ENCODE measurements around the gene TEX14.

The TEX14 gene

DNA sequence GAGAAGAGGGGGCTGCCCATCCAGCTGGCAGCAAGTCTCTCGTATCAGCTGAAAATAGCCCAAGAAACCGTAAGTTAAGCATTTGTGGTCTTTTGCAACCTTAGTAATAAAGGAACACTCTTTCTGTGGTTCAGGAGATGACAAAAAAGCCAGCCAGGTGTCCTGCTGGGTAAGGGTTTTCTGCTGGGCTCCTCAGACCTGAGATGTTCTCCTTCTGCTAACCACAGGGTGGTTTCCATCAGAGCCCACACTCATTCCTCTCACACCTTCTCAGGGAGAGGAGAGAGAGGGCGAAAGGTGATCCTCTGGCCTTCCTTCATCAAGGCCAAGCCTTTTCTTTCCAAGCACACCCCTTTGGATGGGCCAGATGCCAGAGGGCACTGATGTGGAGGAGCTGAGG lies 70.7 kb downstream of the TEX14 start:
- H3K36me3 ChIP-seq (replicated peaks) = no peaks in the 10 kb centered on the region
- no peak overlapping the region for H3K4me3 ChIP-seq (ENCODE audit: low read depth, low read length)
- no peak overlapping the region for H3K27ac ChIP-seq
- no peaks in the 10 kb centered on the region for H3K27me3 ChIP-seq (replicated peaks)
- DNase-seq = no peak
- in situ Hi-C loops (cut with HindIII; ENCODE audit: low pct_ligation_motif_present, low sequenced_read_pairs) = no loop called here
- TF ChIP-seq, protein P1, sequence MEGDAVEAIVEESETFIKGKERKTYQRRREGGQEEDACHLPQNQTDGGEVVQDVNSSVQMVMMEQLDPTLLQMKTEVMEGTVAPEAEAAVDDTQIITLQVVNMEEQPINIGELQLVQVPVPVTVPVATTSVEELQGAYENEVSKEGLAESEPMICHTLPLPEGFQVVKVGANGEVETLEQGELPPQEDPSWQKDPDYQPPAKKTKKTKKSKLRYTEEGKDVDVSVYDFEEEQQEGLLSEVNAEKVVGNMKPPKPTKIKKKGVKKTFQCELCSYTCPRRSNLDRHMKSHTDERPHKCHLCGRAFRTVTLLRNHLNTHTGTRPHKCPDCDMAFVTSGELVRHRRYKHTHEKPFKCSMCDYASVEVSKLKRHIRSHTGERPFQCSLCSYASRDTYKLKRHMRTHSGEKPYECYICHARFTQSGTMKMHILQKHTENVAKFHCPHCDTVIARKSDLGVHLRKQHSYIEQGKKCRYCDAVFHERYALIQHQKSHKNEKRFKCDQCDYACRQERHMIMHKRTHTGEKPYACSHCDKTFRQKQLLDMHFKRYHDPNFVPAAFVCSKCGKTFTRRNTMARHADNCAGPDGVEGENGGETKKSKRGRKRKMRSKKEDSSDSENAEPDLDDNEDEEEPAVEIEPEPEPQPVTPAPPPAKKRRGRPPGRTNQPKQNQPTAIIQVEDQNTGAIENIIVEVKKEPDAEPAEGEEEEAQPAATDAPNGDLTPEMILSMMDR (IDR thresholded peaks at IDR 0.05; ENCODE audit: low read depth, low read length, missing control alignments) = no peak

DNA sequence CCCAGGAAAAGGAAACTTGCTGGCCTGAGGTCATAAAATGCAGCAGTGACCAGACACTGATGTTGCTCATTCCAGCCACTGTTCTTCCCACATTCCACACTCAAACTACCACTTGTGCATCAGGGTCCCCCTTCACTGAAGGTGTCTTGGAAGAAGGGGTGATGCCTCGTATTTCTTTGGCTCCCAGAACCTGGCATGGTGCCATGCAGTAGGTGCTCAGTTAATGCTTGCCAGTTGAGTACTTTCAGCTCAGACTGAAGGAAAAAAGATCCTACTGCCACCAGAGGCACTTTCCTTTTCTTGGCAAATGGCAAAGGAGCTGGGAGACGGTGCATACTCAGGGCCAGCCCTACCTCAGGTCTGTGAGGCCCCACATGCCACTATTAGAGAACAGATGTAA lies 73.5 kb downstream of the TEX14 start:
- Histone ChIP-seq H3K27me3 (replicated peaks) (no peaks in the 10 kb centered on the region), H3K27ac (no peak overlapping the region), H3K4me3 (ENCODE audit: low read depth, low read length) (no peak overlapping the region), H3K36me3 (replicated peaks) (no peaks in the 10 kb centered on the region)
- in situ Hi-C loops (cut with HindIII; ENCODE audit: low pct_ligation_motif_present, low sequenced_read_pairs) = no loop called here
- TF ChIP-seq, protein P1 (IDR thresholded peaks at IDR 0.05; ENCODE audit: low read depth, low read length, missing control alignments) = no peak
- no peak for DNase-seq

DNA sequence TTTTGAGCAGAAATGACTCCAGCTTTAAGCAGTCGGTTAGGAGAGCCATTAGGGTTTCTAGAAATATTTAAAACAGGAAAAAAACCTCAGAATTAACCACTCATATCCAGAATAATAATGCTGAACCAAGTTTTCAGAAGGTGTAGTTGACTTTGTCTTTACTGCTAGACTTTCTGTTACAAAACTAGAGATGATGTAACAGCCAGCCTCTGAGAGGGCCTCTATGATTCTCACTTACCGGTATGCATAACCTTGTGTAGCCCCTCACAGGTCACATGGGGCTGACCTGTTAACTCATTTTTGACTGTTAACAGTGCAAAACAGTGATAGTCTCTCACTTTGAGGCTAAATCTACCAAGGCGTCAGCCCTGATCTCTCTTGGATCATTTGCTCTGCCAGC lies 74.3 kb downstream of the TEX14 start:
- Histone ChIP-seq H3K4me3 (ENCODE audit: low read depth, low read length) (no peak overlapping the region), H3K27ac (no peak overlapping the region), H3K36me3 (replicated peaks) (no peaks in the 10 kb centered on the region), H3K27me3 (replicated peaks) (no peaks in the 10 kb centered on the region)
- DNase-seq = no peak
- in situ Hi-C loops (cut with HindIII; ENCODE audit: low pct_ligation_motif_present, low sequenced_read_pairs) = no loop called here
- TF ChIP-seq, protein P1 (IDR thresholded peaks at IDR 0.05; ENCODE audit: low read depth, low read length, missing control alignments) = no peak

DNA sequence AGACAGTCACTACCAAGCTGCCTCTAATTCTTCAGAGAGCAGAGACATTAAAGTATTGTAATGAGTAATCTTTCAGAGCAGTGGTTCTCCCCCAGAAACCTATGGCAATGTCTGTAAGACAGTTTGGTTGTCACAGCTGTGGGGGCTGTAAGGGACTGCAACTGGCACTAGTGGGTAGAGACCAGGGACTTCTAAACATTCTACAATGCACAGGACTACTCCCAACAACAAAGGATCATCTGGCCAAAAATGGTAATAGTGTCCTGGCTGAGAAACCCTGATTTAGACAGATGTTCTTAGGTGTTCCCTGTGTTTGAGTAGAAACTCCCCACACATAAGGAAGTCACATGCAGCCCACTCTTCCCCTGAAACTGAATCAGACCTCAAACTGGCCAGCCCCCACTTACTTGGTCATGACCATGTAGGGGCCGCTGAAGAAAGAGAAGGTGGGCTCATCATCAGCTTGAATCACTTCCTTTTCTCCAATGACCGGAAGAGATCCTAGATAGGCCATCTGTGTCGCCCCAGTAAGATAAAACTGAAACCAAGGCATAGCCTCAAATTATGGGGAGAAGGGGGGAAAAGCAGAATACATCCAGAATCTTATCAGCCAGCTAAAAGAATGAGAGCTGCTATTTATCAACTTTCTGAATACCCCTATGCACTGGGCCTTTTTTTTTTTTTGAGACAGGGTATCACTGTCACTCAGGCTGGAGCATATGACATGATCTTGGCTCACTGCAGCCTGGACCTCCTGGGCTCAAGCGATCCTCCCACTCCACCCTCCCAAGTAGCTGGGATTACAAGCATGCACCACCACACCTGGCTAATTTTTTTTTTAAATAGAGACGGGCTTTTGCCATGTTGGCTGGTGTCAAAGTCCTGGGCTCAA lies 75.8 kb downstream of the TEX14 start:
- no peak overlapping the region for H3K27ac ChIP-seq
- no peaks in the 10 kb centered on the region for H3K36me3 ChIP-seq (replicated peaks)
- no peak overlapping the region for H3K4me3 ChIP-seq (ENCODE audit: low read depth, low read length)
- no peaks in the 10 kb centered on the region for H3K27me3 ChIP-seq (replicated peaks)
- no peak for DNase-seq
- in situ Hi-C loops (cut with HindIII; ENCODE audit: low pct_ligation_motif_present, low sequenced_read_pairs) = no loop called here
- TF ChIP-seq, protein P1 (IDR thresholded peaks at IDR 0.05; ENCODE audit: low read depth, low read length, missing control alignments) = no peak

DNA sequence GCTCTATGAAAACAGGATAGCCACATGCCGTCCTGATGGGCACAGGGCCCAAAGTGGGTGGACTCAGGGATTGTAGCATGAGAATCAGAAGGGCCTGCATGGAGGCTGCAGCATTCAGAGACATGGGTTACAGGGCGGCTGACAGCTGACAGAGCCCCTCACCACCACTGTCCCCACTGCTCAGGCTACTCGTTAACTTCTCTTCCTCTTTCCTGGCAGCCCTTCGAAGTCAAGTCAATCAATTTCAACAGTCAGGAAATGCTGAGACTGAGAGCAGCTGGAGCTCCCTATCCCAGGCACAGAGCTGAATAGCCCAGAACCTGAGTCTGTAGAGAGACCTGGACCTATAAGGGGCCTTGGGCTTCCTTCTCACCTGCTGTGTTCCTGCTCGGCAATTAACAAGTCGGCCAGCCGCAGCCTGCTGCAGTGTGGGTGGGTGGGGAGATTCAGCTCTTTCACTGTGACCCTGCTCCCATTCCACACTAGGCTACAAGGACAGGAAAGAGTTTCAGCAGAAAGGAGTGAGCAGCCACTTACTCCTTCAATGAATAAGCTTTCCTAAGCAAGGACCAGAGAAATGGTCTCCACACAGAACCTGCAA lies 76.9 kb downstream of the TEX14 start:
- H3K36me3 ChIP-seq (replicated peaks) = no peaks in the 10 kb centered on the region
- no peak overlapping the region for H3K4me3 ChIP-seq (ENCODE audit: low read depth, low read length)
- in situ Hi-C loops (cut with HindIII; ENCODE audit: low pct_ligation_motif_present, low sequenced_read_pairs) = no loop called here
- no peaks in the 10 kb centered on the region for H3K27me3 ChIP-seq (replicated peaks)
- no peak for DNase-seq
- TF ChIP-seq, protein P1 (IDR thresholded peaks at IDR 0.05; ENCODE audit: low read depth, low read length, missing control alignments) = no peak
- no peak overlapping the region for H3K27ac ChIP-seq

Data from brain microvascular endothelial cell (primary cell).